Measurements from ENCODE around the gene FRMPD4. TPM values are rescaled to one million over a fixed set of nuclear protein-coding genes. Genes with fewer than 3 reads are reported as not detected.

The FRMPD4 gene
- total RNA-seq, 1 experiment from 2014 or later = not detected

DNA sequence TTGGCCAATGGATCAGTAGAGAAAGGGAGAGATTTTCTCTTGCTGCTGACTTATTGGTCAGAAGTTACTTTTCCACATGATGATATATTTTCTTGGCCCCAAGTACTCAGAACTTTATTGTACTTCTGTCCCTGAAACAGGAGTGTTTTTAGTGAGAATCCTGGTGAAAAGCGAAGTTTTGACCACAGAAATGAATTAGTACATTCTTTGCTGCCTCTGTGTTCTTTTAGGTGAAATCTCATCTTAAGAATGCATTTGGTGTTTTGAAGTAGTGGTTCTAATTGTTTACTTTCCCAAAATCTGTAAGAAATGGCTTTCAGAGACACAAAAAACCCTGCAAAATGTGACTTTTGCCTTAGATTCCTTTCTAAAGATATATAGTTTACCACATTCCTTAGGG lies 240.4 kb downstream of the FRMPD4 start:
- no peaks in the 10 kb centered on the region; the same call in 1 of the 2 replicates for H3K9me2 ChIP-seq (ENCODE audit: insufficient read depth)
- no peak overlapping the region for H2AFZ ChIP-seq
- H3F3A ChIP-seq (ENCODE audit: insufficient read depth, low read depth) = no peaks in the 10 kb centered on the region
- H3K79me2 ChIP-seq (ENCODE audit: low read depth) = no peaks in the 10 kb centered on the region
- TF ChIP-seq, protein P1, sequence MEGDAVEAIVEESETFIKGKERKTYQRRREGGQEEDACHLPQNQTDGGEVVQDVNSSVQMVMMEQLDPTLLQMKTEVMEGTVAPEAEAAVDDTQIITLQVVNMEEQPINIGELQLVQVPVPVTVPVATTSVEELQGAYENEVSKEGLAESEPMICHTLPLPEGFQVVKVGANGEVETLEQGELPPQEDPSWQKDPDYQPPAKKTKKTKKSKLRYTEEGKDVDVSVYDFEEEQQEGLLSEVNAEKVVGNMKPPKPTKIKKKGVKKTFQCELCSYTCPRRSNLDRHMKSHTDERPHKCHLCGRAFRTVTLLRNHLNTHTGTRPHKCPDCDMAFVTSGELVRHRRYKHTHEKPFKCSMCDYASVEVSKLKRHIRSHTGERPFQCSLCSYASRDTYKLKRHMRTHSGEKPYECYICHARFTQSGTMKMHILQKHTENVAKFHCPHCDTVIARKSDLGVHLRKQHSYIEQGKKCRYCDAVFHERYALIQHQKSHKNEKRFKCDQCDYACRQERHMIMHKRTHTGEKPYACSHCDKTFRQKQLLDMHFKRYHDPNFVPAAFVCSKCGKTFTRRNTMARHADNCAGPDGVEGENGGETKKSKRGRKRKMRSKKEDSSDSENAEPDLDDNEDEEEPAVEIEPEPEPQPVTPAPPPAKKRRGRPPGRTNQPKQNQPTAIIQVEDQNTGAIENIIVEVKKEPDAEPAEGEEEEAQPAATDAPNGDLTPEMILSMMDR (conservative IDR thresholded peaks at IDR 0.05) = no peak
- H3K4me3 ChIP-seq = no peak overlapping the region
- intact Hi-C loops (cut with micrococcal nuclease; ENCODE audit: unreplicated experiment) = no loop called here
- ChIA-PET CTCF (no interaction called here), POLR2A (ENCODE audit: unreplicated experiment) (no interaction called here)
- H3K4me2 ChIP-seq = no peak overlapping the region
- H3K27me3 ChIP-seq (ENCODE audit: insufficient read depth, low read depth) = no peaks in the 10 kb centered on the region
- no peaks in the 10 kb centered on the region for H3K36me3 ChIP-seq (ENCODE audit: low read depth)
- H3K27ac ChIP-seq = no peak overlapping the region
- H3K9me3 ChIP-seq (ENCODE audit: insufficient read depth, low read depth) = no peaks in the 10 kb centered on the region
- H3K4me1 ChIP-seq (replicated peaks; ENCODE audit: insufficient read depth) = no peaks in the 10 kb centered on the region
- H4K20me1 ChIP-seq (ENCODE audit: insufficient read depth) = no peaks in the 10 kb centered on the region
- BruUV-seq (replicated peaks) = no TSS peak
- no peak for DNase-seq

DNA sequence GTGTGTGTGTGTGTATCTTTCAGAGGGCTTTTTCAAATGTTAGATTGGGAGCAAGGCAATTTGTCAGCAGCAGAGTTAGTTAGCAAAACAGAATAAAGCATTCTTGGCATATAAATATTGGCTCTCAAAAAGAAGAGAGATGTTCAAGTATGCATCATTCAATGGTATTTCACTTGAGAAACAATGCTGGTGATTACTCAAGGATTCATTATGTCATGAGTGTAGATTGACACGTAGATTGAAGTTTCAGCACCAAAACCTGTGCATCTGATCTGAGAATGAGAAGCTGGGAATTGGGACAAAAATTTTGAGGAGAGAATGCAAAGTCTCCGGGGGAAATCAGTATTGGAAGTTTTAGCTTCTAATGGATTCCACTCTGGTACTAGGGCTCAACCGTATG lies 241.4 kb downstream of the FRMPD4 start:
- H3K9me2 ChIP-seq (ENCODE audit: insufficient read depth) = no peaks in the 10 kb centered on the region; the same call in 1 of the 2 replicates
- CTCF ChIA-PET = no interaction called here
- H3K27ac ChIP-seq = no peak overlapping the region
- H3K79me2 ChIP-seq (ENCODE audit: low read depth) = no peaks in the 10 kb centered on the region
- intact Hi-C loops (cut with micrococcal nuclease; ENCODE audit: unreplicated experiment) = no loop called here
- no peak for DNase-seq
- POLR2A ChIA-PET (ENCODE audit: unreplicated experiment) = no interaction called here
- H3K36me3 ChIP-seq (ENCODE audit: low read depth) = no peaks in the 10 kb centered on the region
- no peaks in the 10 kb centered on the region for H4K20me1 ChIP-seq (ENCODE audit: insufficient read depth)
- H3K4me2 ChIP-seq = no peak overlapping the region
- H3K27me3 ChIP-seq (ENCODE audit: insufficient read depth, low read depth) = no peaks in the 10 kb centered on the region
- H2AFZ ChIP-seq = no peak overlapping the region
- H3K4me1 ChIP-seq (replicated peaks; ENCODE audit: insufficient read depth) = no peaks in the 10 kb centered on the region
- H3F3A ChIP-seq (ENCODE audit: insufficient read depth, low read depth) = no peaks in the 10 kb centered on the region
- TF ChIP-seq, protein P1 (conservative IDR thresholded peaks at IDR 0.05) = no peak
- TF ChIP-seq EZH2 (IDR thresholded peaks at IDR 0.05; ENCODE audit: low read depth) = no peak
- H3K4me3 ChIP-seq = no peak overlapping the region
- BruUV-seq (replicated peaks) = no TSS peak
- no peaks in the 10 kb centered on the region for H3K9me3 ChIP-seq (ENCODE audit: insufficient read depth, low read depth)

- BruUV-seq (replicated peaks) = no TSS peak
- intact Hi-C loops (cut with micrococcal nuclease; ENCODE audit: unreplicated experiment) = no loop called here
- Histone ChIP-seq H4K20me1 (ENCODE audit: insufficient read depth) (no peaks in the 10 kb centered on the region), H3K9me3 (ENCODE audit: insufficient read depth, low read depth) (no peaks in the 10 kb centered on the region), H3K4me1 (replicated peaks; ENCODE audit: insufficient read depth) (no peaks in the 10 kb centered on the region), H3K4me2 (no peak overlapping the region), H3K79me2 (ENCODE audit: low read depth) (no peaks in the 10 kb centered on the region), H3K36me3 (ENCODE audit: low read depth) (no peaks in the 10 kb centered on the region), H3K4me3 (no peak overlapping the region), H3F3A (ENCODE audit: insufficient read depth, low read depth) (no peaks in the 10 kb centered on the region), H3K27me3 (ENCODE audit: insufficient read depth, low read depth) (0 out of 2 replicates have a peak, but pooled peaks cover 3% of the 10 kb centered on the region), H2AFZ (no peak overlapping the region), H3K27ac (no peak overlapping the region), H3K9me2 (ENCODE audit: insufficient read depth) (no peaks in the 10 kb centered on the region; the same call in 1 of the 2 replicates)
- TF ChIP-seq EZH2 (IDR thresholded peaks at IDR 0.05; ENCODE audit: low read depth) = no peak
- TF ChIP-seq, protein P1 (conservative IDR thresholded peaks at IDR 0.05) = peak; percentile 24; the same call in 1 of the 2 replicates
- ChIA-PET POLR2A (ENCODE audit: unreplicated experiment) (no interaction called here), CTCF (no interaction called here)
- no peak for DNase-seq
Observed at GRCh38 chrX:12383196-12383595, 244.9 kb downstream of the FRMPD4 start.

Measured in PC-9 (cell line).